Activated T-cell treated with anti-CD3 and anti-CD28 coated beads, Interleukin-2, amount 50 U/mL, for 1 hour (primary cell): Measurements from ENCODE around the gene SMAD7.

Experiments
- DNase-seq: peaks from one replicate; pipeline ENCODE4 v3.0.0-alpha.2; 2020

The SMAD7 gene

DNA sequence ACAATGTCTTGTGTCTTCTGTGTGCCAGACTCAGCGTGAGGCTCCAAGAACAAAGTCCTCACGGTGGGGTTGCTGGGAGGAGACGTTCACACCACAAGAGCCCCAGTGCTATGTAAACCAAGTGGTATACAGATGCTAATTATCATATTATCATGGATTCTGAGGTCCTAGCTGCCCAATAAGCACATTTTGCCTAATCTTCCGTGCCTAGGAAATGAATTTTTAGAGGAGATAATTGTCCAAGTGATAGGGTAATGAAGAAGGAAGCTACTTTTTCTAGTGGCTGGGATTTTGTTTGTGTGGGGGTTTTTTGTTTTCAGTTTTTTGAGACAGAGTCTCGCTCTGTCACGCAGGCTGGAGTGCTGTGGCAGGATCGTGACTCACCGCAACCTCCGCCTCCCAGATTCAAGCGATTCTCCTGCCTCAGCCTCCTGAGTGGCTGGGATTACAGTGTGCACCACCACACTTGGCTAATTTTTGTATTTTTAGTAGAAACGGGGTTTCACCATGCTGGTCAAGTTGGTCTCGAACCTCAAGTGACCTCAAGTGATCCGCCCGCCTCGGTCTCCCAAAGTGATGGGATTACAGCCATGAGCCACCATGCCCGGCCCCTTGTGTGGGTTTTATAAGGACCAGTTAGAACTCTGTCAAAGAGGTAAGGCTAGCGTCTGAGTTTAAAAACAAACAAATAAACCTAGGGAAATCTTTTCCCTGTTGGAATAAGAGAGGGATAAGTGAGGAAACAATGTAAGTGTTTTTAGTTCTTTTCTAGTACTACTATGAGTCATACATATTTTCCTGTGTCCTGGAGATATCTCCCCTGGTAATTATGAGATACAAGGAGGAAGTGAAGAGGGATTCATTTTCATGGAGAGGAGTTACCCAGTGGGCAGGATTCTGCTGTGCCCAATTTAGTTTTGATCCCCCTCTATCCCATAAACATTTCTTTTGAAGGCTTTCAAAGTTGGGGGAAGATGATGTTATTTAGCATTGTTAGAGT lies 9.5 kb upstream of the SMAD7 start:
- no peak for DNase-seq

DNA sequence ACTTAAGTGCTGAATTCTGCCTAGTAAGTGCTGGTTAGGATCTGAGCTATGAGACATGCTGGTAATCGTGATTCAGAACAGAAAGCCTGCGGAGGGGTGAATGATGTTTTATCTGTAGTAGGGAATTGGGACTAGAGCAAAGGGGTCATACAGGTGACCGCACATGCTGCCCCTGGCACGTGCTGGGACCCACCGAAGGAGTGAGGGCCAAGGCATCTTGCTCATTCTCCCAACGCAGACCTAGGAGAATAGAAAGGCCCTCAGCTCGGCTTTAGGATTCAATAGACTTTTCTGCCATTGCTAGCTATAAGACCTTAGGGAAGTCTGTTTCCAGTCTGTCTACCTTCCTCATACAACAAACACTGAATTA lies 8.8 kb upstream of the SMAD7 start:
- no peak for DNase-seq

DNA sequence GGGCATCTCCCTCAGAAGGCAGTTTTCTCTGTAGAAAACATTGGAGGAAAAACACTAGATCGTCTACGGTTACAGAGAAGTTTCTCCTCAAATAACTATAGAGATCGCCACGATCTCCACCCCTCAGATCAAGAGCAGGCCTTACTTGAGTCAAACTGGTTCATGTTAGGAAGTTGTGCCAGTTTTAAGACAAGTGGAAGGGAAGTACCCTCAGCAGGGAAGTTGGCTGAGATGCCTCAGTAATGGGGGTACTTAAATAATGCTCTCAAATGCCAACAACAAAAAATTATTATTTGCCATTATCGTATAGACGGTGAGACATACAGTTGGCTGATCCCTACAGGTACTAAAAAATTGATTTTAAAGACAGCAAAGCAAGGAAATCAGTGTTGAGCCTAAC lies 8.2 kb upstream of the SMAD7 start:
- DNase-seq = no peak

DNA sequence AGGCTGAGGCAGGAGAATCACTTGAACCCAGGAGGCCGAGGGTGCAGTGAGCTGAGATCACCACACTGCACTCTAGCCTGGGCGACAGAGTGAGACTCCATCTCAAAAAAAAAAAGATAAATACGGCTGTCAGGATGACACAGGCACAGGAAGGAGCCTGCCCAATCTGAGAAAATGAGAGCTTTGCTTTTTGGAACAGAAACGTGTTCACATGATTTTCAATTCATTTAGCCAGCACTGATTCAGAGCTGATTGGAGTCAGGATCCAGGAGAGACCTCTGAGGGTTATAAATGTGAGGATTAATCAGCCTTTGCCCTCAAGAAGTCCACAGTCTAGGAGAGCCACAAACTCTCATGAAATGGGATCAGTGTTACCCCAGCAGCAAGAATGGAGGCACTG lies 6.9 kb upstream of the SMAD7 start:
- DNase-seq = no peak

DNA sequence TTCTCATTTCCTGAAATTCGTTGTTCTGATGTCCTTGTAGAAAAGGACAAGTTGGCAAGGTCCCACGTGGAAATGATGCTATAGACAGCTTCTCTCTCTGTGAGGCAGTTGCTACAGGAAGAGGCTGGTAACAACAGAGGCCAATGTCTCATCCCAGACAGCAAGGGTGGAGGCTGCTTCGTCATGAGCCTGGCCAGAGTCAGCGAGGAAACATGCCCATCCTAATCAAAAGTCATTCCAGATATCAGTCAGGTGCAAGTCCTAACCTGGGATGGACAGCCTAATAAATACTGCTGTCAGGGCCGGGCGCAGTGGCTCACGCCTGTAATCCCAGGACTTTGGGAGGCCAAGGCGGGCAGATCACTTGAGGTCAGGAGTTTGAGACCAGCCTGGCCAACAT lies 6.4 kb upstream of the SMAD7 start:
- no peak for DNase-seq

DNA sequence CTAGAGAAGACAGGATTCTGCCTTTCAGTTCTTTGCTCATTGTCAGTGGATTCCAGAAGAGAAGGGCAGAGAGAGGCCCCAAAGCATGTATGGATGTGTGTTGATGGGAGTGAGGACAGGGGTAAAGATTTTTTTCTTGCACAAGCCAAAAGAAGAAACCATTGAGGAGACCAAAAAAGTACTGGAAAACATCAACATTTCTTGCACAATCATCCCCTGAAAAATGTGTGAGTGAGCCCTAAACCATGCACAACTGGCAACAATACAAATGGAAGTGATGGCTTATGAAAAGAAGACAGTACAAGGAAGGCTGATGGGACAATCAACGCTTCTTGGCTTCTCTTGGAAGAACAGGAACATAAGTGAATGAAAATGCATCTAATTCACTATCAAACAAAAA lies 5.6 kb upstream of the SMAD7 start:
- DNase-seq = no peak

DNA sequence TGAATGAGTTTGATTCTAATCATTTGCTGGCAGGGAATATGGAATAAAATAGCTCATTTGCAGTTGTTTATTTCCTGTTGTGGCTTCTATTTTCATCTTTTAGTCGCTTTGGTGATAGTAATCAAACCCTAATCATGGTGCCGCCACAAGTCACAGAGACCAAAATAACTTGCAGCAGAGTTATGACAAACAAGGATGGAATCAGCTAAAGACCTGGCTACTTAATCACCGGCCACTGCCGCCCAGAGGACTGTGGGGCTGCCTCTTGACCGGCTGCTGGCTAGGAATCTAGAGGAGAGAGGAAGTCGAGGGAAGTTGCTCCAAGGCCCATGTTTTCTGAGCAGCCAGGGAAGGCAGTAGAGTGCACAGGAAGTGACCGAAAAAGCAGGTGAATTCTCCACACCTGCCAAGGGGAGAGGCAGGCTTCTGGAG lies 5.1 kb upstream of the SMAD7 start:
- DNase-seq = no peak

DNA sequence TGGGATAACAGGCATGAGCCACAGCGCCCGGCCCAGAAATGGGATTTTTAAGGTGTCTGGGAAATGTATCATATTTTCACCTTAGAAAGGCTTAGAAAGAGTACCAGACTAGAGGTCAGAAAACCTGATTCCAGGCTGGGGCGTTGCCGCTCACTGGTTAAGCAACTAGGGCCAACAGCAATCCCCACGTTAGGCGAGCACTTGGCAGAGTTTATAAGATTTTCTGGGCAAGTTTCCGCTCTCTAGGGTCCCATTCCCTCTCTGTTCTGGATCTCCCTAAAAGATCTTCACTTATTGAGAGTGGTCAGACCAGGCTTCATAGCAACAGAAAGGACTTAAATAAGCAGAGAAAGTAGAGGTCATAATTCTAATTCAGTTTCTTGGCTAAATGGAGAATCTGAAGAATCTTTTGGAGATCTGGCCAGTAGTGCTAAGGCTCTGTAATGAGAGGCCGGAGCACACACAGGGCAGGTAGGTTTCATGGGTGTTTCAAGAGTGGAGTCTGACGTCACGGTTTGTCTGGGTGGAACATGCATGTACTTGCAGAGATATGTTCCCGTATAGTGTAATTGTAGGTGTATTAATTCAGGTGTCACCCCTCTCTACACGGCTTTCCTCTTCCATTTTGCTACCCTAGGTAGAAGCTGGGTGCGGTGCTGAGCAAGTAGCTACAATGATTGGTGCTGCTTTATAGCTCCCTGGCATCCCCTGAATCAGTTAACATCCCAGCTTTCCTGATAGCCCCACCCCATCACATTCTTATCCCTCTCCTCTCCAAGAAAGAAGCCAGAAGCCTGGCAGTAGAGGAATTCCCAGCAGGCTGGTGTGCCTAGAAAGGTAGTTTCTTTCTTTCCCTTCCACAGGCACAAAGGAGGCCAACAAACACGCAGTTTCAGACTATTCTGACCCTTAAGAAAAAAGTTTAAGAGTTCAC lies 4.4 kb upstream of the SMAD7 start:
- DNase-seq = no peak

DNA sequence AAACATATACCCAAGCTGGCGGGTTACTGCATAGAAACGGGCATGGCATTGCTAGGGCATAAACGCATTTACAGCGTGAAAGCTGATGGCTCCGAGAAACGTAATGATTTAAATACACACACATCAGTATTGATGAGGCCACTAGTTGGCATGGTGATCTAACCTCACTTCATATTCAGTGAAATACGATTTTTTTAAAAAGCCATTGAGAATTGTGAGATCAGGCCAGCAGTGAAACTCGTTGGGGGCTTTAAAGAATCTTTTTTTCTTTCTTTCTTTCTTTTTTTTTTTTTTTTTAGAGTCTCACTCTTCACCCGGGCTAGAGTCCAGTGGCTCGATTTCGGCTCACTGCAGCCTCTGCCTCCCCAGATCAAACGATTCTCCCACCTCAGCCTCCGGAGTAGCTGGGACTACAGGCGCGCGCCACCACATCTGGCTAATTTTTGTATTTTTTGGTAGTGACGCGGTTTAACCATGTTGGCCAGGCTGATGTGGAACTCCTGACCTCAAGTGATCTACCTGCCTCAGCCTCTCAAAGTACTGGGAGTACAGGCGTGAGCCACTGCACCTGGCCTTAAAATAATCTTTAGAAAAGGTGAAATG lies 2.4 kb upstream of the SMAD7 start:
- no peak for DNase-seq

DNA sequence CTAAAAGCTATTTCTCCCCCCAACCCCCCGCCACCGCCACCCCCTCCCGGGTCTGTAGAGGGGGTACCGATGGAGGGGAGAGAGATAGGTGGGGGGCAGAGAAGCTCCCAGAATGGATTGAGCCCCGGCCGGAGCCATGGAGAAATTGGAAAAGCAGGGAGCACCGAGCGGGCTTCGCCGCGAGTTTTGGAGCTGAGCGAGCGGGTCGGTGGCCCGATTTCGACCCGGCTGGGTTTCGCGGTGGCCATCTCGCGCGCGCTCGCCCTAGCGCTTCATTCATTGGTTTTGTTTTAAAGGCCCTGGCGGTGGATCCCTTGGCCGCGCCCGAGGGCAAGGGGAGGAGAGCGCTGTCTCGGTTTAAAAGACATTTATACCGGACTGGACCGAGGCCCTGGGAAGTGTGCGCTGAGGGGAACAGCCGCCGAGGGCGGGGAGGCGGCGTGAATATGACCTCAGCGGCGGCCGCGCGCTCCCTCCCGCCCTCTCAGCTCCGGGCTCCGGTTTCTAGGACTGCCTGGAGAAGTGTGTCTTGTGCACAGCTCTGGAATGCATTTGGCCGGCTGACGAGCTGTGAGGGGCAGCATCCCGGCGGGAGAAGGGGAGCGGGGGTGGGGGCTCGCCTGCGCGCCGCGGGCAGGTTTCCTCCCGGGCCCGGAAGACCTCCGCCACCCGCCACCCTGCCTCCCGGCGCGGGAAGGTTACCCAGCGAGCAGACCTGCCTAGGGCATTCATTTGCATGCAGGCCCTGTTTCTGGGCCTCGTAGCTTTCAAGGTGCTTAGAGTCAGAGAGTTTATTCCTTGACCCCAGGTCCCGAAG lies 1.7 kb upstream of the SMAD7 start:
- DNase-seq = peak; percentile 71

DNA sequence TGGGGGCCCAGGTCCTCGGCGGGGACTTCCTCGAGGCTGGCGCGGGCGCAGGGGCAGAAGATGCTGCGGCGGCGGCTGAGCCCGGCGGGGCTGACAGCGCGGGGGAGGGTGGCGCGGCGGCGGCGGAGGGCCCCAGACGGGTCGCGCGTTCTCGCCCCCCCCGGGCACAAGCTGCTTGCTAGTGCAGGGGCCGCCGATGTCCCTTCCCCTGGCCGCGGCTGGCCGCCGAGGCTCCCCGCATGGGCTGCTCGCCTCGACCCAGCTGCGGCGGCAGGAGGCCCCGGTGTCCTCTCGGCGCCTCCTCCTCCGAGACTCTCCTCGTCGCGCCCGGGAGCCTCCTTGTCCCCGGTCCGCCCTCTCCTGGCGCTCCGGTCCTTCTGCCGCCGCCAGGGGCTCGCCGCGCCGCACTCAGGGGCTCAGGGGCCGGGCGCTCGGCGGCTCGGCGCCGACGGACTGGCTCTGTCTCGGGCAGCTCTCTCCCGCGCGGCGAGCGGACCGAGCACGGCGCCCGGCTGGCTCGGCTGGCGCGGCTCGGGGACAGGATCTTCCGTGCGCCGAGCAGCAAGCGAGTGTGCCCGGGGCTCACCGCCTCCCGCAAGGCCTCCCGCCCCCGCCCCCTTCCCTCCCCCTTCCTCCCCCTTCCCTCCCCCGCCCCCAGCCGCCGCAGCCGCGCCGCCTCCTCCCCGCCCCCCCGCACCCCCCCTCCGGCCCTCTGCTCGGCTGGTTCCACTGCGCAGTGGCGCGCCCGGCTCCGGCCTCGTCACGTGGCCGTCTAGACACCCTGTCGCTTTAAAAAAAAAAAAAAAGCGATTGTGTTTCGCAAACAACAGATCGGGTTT lies 902 bp upstream of the SMAD7 start:
- peak; percentile 81 for DNase-seq

DNA sequence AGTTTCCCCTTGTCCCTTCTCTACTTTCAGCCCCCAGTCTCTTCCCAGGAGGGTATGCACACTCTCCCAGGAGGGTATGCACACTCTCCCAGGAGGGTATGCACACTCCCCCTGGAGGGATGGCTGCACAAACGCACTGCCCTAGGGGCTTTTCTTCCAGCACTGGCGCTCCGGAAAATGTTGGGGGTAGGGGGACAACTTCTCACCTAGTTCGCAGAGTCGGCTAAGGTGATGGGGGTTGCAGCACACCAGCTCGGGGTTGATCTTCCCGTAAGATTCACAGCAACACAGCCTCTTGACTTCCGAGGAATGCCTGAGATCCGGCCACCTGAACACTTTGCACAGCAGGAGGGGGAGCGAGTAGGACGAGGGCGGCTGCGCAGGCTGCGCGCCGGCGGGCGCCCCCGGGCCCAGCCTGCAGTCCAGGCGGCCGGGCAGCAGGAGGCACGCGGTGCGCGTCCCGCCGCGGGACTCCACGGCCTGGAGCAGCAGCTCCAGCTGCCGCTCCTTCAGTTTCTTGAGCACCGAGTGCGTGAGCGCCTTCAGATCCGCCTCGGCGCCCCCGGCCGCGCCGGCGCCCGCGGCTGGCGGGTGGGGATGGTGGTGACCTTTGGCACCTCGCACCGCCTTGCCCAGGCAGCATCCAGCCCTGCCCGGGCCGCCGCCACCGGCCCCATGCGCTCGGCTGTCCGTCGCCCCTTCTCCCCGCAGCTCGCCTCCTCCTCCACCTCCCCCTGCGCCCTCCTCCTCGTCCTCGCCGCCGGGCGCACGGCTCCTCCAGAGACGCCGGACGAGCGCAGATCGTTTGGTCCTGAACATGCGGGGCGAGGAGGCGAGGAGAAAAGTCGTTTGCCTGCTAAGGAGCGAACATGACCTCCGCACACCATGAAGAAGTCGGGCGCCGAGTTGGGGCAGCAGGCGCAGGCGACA lies 894 bp downstream of the SMAD7 start:
- peak; percentile 68 for DNase-seq

DNA sequence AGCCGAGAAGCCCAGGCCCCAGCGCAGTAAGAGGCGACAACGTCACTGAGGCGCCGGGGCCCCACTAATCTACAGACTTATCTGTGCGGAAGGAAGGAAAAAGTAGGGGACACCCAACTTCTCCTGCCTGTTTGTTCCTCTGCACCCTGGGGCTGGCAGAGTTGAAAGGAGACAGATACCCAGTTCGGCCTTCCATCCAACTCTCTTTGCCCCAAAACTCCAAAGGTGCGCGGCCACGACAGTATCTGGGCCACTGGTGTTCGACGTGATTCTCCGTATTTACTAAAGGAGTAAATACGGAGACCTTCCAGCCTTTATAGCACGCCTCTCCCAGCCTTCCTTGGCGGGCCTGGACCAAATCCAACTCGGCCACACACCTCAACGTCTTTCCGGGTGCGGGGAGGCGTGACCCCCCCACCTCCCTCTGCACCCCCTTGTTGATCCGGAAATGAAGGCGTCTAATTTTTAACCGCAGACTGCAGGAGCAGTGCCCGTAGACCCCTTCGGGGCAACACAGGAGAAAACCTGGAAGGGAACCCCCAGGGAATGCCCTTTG lies 1.6 kb downstream of the SMAD7 start:
- DNase-seq = no peak

DNA sequence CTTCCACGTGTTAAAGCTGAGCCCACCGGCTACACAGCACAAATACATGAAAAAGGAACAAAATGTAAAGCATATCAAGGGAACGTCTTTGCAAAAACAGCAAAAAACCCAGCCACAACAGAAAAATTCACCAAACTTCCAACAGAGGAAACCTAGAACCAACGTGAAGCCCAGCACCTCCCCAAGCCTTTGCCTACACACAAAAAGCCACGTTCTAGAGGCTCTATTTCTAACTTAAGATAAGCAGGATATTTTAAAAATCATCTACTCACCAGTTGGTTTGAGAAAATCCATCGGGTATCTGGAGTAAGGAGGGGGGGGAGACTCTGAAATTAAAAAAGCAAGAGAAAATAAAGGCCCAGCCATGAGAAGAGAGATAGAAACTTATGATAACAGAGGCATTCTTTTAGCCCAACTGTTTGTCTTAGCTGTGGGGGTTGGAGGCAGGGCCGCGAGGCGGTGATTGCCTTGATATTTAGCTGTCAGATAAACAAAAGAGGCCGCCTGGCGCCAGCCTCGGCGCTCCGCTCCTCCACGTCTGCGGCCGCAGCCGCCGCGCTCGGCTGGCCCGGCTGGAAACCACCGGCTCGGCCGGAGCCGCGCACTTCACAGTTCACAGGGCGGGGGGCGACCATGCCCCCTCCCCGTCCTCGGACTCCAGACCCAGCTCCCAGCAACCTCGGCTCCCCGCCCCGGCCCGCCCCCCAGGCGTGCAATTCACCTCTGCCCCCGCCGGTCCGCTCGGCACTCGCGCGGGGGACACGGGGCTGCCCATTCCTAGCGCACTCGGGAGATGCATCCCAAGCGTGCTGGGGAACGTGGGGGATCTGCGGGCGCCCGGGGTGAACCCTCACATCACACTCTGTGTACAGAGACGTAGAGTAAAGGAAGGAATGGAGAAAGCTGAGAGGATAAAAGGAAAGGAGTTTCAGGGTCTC lies 2.4 kb downstream of the SMAD7 start:
- DNase-seq = peak; percentile 67

DNA sequence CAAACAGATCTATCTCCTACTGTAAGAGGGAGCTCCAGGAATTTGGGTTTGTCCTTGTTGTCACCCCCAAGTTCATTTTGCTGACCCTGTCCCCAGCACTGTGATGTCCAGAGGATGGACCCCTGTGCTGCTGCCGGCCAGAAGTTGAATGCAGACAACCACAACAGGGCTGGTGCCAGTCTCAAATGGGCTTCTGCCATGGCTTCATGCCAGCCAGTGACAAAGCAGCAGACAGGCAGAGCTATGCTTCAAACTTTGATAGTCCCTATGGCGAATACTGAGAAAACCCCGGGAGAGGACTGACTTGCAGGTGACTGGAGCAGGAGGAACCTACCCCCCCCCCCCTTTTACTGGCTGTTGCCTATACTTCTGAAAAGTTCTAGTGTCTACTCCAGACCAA lies 3.2 kb downstream of the SMAD7 start:
- no peak for DNase-seq

DNA sequence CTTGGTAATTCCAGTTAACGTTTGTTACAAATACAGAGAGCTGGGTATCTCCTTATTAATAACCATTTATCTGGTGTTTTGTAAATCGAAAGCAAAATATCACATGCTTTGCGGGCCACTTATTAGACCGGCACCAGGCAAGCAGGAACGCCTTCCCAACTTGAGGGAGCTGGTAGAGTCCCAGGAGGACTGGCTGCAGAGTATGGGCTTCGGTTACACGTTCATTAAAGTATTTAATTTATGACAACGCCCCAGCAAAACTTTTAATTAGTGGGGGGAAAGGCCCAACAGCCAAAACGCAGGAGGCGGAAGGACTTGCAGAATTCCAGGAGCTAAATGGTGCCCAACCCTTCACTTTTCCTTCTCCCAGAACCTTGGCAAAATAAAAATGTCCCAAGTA lies 3.7 kb downstream of the SMAD7 start:
- DNase-seq = no peak

DNA sequence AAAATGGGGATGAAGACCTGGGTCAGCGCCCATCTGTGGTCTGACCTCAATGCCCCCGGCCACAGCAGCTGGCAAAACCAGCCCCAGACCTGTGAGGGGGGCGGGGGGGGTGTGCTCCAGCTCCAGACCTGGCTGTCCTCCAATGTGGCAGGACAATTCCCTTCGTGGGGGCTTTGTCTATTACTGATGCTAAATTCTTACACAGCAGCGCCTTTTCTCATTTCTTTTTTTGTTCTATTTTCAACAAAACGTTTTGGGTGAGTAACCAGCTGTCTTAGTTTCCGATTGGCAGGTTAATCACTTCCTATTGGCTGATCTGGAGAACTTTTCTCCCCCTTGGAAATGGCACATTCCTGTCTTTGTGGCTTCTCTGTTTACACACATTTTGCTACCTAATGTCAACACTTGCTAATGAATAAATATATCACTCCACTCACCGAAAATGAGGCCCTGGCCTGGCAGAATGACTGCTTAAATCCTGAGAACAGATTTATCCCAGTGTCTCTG lies 4.4 kb downstream of the SMAD7 start:
- no peak for DNase-seq

DNA sequence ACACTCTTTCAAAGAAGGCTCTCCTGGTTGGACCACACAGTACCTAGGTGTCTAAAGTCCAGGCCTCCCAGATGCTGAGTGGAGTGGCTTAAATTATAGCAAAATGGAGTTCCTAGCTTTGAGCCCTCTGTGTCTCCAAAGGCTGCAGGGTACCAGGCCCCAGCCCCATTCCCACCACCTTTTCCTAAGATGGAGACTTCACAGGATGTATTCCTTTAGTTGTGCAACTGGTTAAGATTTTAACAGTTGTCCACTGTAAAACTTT lies 4.9 kb downstream of the SMAD7 start:
- no peak for DNase-seq

DNA sequence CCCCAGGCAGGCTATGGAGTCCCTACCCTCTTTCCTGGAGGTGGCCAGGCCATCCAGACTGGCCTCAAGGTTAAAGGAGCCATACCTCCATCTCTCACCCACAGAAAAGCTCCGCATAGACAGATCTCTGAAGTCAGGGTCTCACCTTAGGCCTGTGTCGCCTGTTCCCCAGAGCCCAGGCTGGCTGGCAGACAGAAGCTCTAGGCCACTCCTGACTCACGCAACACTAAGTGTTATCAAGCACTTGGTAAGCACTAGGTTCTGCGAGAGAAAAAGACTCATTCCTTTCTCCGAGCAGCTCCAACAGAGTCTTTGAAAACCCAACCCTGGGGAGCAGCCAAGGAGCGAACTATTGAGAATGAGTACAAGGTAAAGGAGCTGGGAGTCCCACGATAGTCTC lies 6.1 kb downstream of the SMAD7 start:
- peak; percentile 35 for DNase-seq
